ENCODE data around the gene CERCAM. TPM values are rescaled to one million over a fixed set of nuclear protein-coding genes. Genes with fewer than 3 reads are reported as not detected.
A peak's percentile ranks its signal among the peaks of the same experiment; 100 is the strongest.

The CERCAM gene
- total RNA-seq, result 105 and 114 TPM in 2 replicates

- Histone ChIP-seq H3K4me3 (ENCODE audit: low read depth, low read length) (peak within 1 kb of the TSS; percentile 78), H3K27me3 (ENCODE audit: control insufficient read depth, insufficient read depth, low read length) (peaks cover 6% of the 10 kb centered on the region), H3K36me3 (ENCODE audit: control insufficient read depth, insufficient read depth, low read length) (no peaks in the 10 kb centered on the region)
- no peak for DNase-seq (ENCODE audit: low read depth)
- TF ChIP-seq CTCF (IDR thresholded peaks at IDR 0.05; ENCODE audit: insufficient read depth, low read length, poor library complexity, severe bottlenecking), result peak; percentile 19
Measured at GRCh38 chr9:128420651-128421481, at the start of gene CERCAM. CERCAM (plus strand) TSS chr9:128420857; CDS start chr9:128420878, 21 bp downstream.

- Histone ChIP-seq H3K36me3 (ENCODE audit: control insufficient read depth, insufficient read depth, low read length) (no peaks in the 10 kb centered on the region), H3K4me3 (ENCODE audit: low read depth, low read length) (peak overlapping the region; percentile 99), H3K27me3 (ENCODE audit: control insufficient read depth, insufficient read depth, low read length) (no peaks in the 10 kb centered on the region)
- DNase-seq (ENCODE audit: low read depth), result no peak
- no peak for TF ChIP-seq CTCF (IDR thresholded peaks at IDR 0.05; ENCODE audit: insufficient read depth, low read length, poor library complexity, severe bottlenecking)
Measured at GRCh38 chr9:128371630-128372117, 49.0 kb upstream of the CERCAM start.

GRCh38 chr9:128372188-128372641 is 48.4 kb upstream of the CERCAM start:
- Histone ChIP-seq H3K36me3 (ENCODE audit: control insufficient read depth, insufficient read depth, low read length) (no peaks in the 10 kb centered on the region), H3K4me3 (ENCODE audit: low read depth, low read length) (peak overlapping the region; percentile 99), H3K27me3 (ENCODE audit: control insufficient read depth, insufficient read depth, low read length) (no peaks in the 10 kb centered on the region)
- DNase-seq (ENCODE audit: low read depth), result no peak
- no peak for TF ChIP-seq CTCF (IDR thresholded peaks at IDR 0.05; ENCODE audit: insufficient read depth, low read length, poor library complexity, severe bottlenecking)

- DNase-seq (ENCODE audit: low read depth), result no peak
- Histone ChIP-seq H3K4me3 (ENCODE audit: low read depth, low read length) (no peak overlapping the region), H3K36me3 (ENCODE audit: control insufficient read depth, insufficient read depth, low read length) (no peaks in the 10 kb centered on the region), H3K27me3 (ENCODE audit: control insufficient read depth, insufficient read depth, low read length) (no peaks in the 10 kb centered on the region)
- no peak for TF ChIP-seq CTCF (IDR thresholded peaks at IDR 0.05; ENCODE audit: insufficient read depth, low read length, poor library complexity, severe bottlenecking)
Measured at GRCh38 chr9:128372784-128373183, 47.9 kb upstream of the CERCAM start.

- H3K4me3 ChIP-seq (ENCODE audit: low read depth, low read length), result no peak overlapping the region
- no peak for DNase-seq (ENCODE audit: low read depth)
- TF ChIP-seq CTCF (IDR thresholded peaks at IDR 0.05; ENCODE audit: insufficient read depth, low read length, poor library complexity, severe bottlenecking), result no peak
- no peaks in the 10 kb centered on the region for H3K27me3 ChIP-seq (ENCODE audit: control insufficient read depth, insufficient read depth, low read length)
- H3K36me3 ChIP-seq (ENCODE audit: control insufficient read depth, insufficient read depth, low read length), result no peaks in the 10 kb centered on the region
Measured at GRCh38 chr9:128374221-128374675, 46.4 kb upstream of the CERCAM start.

Measured in kidney epithelial cell (primary cell).